ENCODE results near the gene CRTC1. TPM values are rescaled to one million over a fixed set of nuclear protein-coding genes. Genes with fewer than 3 reads are reported as not detected.
A peak's percentile ranks its signal among the peaks of the same experiment; 100 is the strongest.

Gene CRTC1
- total RNA-seq, 1 experiment from 2014 or later: 19.0 TPM

DNA sequence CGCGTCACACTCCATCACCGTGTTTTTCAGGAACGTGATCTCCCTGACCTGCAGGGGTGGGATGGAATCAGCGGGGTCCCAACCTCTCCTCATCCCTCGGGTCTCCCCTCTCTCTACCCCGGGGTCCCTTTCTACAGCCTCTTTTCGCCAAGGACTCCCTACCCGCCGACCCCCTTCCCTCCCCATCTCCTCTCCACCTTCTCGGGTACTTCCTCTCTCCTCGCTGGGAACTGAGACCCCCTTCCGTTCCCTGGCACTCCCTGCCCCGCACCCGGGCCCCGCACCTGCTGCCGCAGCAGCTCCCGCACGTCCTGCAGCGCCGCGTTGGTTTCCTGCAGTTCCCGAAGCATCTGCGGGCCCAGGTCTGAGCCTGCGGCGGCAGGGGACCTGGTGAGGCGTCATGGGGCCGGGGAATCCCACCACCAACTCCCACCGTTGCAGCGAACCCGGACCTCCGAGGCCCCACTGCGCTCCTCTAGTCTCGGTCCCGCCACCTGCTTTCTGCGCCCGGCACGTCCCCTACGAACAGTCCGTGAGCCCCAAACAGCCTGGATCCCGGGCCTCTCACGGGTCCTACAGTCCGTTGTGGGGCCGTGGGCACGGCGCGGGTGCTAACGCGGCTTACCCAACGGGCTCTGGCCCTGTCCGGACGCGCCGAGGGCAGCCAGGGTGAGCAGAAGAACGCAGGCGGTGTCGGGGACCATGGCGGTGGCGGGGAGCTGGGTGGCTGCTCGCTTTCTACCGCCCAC lies 107.3 kb downstream of the CRTC1 start, which contains the start of gene COMP:
Gene COMP, minus strand, starts transcription at position 740 of the 749 bp plus-strand sequence. Its CDS starts 36 bp downstream, at position 704.
- Histone ChIP-seq H2AK5ac (ENCODE audit: insufficient read length, low read length) (no peak within 1 kb of the TSS), H4K91ac (ENCODE audit: insufficient read length, low read depth, low read length) (no peak within 1 kb of the TSS), H3K14ac (ENCODE audit: insufficient read depth, low read length) (no peak within 1 kb of the TSS), H2BK20ac (ENCODE audit: low read depth, low read length, poor library complexity, severe bottlenecking) (no peak within 1 kb of the TSS), H3K27me3 (ENCODE audit: insufficient read depth, low read length) (peaks cover 83% of the 10 kb centered on the region), H2BK120ac (ENCODE audit: low read depth, low read length, poor library complexity, severe bottlenecking) (no peak within 1 kb of the TSS), H2BK5ac (ENCODE audit: insufficient read length, low read length) (no peak within 1 kb of the TSS), H3K9me3 (ENCODE audit: control insufficient read depth, low read depth, low read length) (no peaks in the 10 kb centered on the region), H3K79me1 (ENCODE audit: insufficient read depth, low read depth, low read length, poor library complexity, severe bottlenecking) (no peaks in the 10 kb centered on the region), H3K27ac (ENCODE audit: insufficient read length, low read depth, low read length) (no peak within 1 kb of the TSS), H3K56ac (ENCODE audit: insufficient read length, low read depth, low read length) (no peak within 1 kb of the TSS), H3K18ac (ENCODE audit: insufficient read length, low read depth, low read length) (no peak within 1 kb of the TSS), H3K79me2 (ENCODE audit: insufficient read depth, low read length) (no peaks in the 10 kb centered on the region), H4K8ac (replicated peaks; ENCODE audit: insufficient read length, low read depth, low read length) (no peak within 1 kb of the TSS), H3K4ac (ENCODE audit: low read depth, low read length) (no peak within 1 kb of the TSS), H3K4me2 (ENCODE audit: insufficient read depth, insufficient read length, low read length) (peak within 1 kb of the TSS; percentile 80), H2AFZ (ENCODE audit: low read length) (no peak within 1 kb of the TSS), H3K4me1 (ENCODE audit: insufficient read depth, low read length) (no peaks in the 10 kb centered on the region), H3K9ac (ENCODE audit: extremely low read depth, insufficient read length, low read length) (no peak within 1 kb of the TSS), H2BK12ac (ENCODE audit: insufficient read length, low read depth, low read length) (no peak within 1 kb of the TSS), H3K23me2 (ENCODE audit: insufficient read length, low read depth, low read length, poor library complexity, severe bottlenecking) (peaks cover 16% of the 10 kb centered on the region), H4K20me1 (ENCODE audit: control insufficient read depth, insufficient read depth, insufficient read length) (no peaks in the 10 kb centered on the region), H3T11ph (ENCODE audit: low read length) (no peak within 1 kb of the TSS), H2BK15ac (ENCODE audit: low read depth, low read length) (no peak within 1 kb of the TSS; the same call in 1 of the 2 replicates), H3K23ac (ENCODE audit: insufficient read length, low read depth, low read length) (no peak within 1 kb of the TSS), H4K5ac (ENCODE audit: insufficient read length, low read depth, low read length) (no peak within 1 kb of the TSS)
- DNase-seq: peak; percentile 30
- TF ChIP-seq, protein P1, sequence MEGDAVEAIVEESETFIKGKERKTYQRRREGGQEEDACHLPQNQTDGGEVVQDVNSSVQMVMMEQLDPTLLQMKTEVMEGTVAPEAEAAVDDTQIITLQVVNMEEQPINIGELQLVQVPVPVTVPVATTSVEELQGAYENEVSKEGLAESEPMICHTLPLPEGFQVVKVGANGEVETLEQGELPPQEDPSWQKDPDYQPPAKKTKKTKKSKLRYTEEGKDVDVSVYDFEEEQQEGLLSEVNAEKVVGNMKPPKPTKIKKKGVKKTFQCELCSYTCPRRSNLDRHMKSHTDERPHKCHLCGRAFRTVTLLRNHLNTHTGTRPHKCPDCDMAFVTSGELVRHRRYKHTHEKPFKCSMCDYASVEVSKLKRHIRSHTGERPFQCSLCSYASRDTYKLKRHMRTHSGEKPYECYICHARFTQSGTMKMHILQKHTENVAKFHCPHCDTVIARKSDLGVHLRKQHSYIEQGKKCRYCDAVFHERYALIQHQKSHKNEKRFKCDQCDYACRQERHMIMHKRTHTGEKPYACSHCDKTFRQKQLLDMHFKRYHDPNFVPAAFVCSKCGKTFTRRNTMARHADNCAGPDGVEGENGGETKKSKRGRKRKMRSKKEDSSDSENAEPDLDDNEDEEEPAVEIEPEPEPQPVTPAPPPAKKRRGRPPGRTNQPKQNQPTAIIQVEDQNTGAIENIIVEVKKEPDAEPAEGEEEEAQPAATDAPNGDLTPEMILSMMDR (conservative IDR thresholded peaks at IDR 0.05): no peak
- Mint-ChIP-seq H3K36me3 (ENCODE audit: insufficient read depth in 1 of 3, low read depth in 3 of 3) (no peaks in the 10 kb centered on the region; a peak in 2 of 7 replicates), H3K27me3 (ENCODE audit: low read depth) (peaks cover 97% of the 10 kb centered on the region), H3K4me1 (peaks cover 16 to 33% of the 10 kb centered on the region in 2 experiments), H3K27ac (no peak within 1 kb of the TSS), H3K4me3 (peak within 1 kb of the TSS; percentile 54 to 83), H3K9me3 (peaks cover 0 to 14% of the 10 kb centered on the region in 2 experiments; a peak in 3 of 5 replicates)
- WGBS (ENCODE audit: extremely low coverage, insufficient read length, low lambda C conversion rate): no CpG with 5 or more reads among the region's 61 CpGs

Measured in H9 (cell line).